ENCODE measurements around the gene RECK. TPM values are rescaled to one million over a fixed set of nuclear protein-coding genes. Genes with fewer than 3 reads are reported as not detected.
A peak's percentile ranks its signal among the peaks of the same experiment; 100 is the strongest.

The RECK gene
- total RNA-seq, 1 donor from 2014 or later = 25.7 TPM

GRCh38 chr9:36025746-36026145 is 11.0 kb upstream of the RECK start:
- H3K4me3 Mint-ChIP-seq (ENCODE audit: unreplicated experiment) = no peak overlapping the region
- H3K27me3 Mint-ChIP-seq (ENCODE audit: unreplicated experiment) = no peaks in the 10 kb centered on the region
- no peak for TF ChIP-seq CTCF (IDR thresholded peaks at IDR 0.05)
- peaks cover 20% of the 10 kb centered on the region for H3K4me1 Mint-ChIP-seq (ENCODE audit: unreplicated experiment)
- H3K9me3 Mint-ChIP-seq (ENCODE audit: unreplicated experiment) = no peaks in the 10 kb centered on the region
- no peak overlapping the region for H3K27ac Mint-ChIP-seq (ENCODE audit: unreplicated experiment)
- no peaks in the 10 kb centered on the region for H3K36me3 Mint-ChIP-seq (ENCODE audit: unreplicated experiment)
- no peak for DNase-seq (ENCODE audit: extremely low spot score, unreplicated experiment)

- no peaks in the 10 kb centered on the region for H3K36me3 Mint-ChIP-seq (ENCODE audit: unreplicated experiment)
- no peak overlapping the region for H3K4me3 Mint-ChIP-seq (ENCODE audit: unreplicated experiment)
Observed at GRCh38 chr9:36029202-36029601, 7.5 kb upstream of the RECK start.

GRCh38 chr9:36029765-36030528 is 6.8 kb upstream of the RECK start:
- H3K4me3 Mint-ChIP-seq (ENCODE audit: unreplicated experiment) = no peak overlapping the region
- no peak for DNase-seq (ENCODE audit: extremely low spot score, unreplicated experiment)
- H3K4me1 Mint-ChIP-seq (ENCODE audit: unreplicated experiment) = peaks cover 20% of the 10 kb centered on the region
- H3K27me3 Mint-ChIP-seq (ENCODE audit: unreplicated experiment) = no peaks in the 10 kb centered on the region
- no peaks in the 10 kb centered on the region for H3K9me3 Mint-ChIP-seq (ENCODE audit: unreplicated experiment)
- no peak for TF ChIP-seq CTCF (IDR thresholded peaks at IDR 0.05)
- no peaks in the 10 kb centered on the region for H3K36me3 Mint-ChIP-seq (ENCODE audit: unreplicated experiment)
- H3K27ac Mint-ChIP-seq (ENCODE audit: unreplicated experiment) = peak overlapping the region; percentile 72

More at GRCh38 chr9:36029202-36029601, 7.5 kb upstream of the RECK start:
- H3K27me3 Mint-ChIP-seq (ENCODE audit: unreplicated experiment) = no peaks in the 10 kb centered on the region
- TF ChIP-seq CTCF (IDR thresholded peaks at IDR 0.05) = no peak
- peak overlapping the region; percentile 72 for H3K27ac Mint-ChIP-seq (ENCODE audit: unreplicated experiment)
- H3K4me1 Mint-ChIP-seq (ENCODE audit: unreplicated experiment) = peaks cover 20% of the 10 kb centered on the region
- H3K9me3 Mint-ChIP-seq (ENCODE audit: unreplicated experiment) = no peaks in the 10 kb centered on the region
- DNase-seq (ENCODE audit: extremely low spot score, unreplicated experiment) = no peak

- no peak for DNase-seq (ENCODE audit: extremely low spot score, unreplicated experiment)
- peak overlapping the region; percentile 56 for H3K27ac Mint-ChIP-seq (ENCODE audit: unreplicated experiment)
Observed at GRCh38 chr9:36030871-36031270, 5.8 kb upstream of the RECK start.

More at GRCh38 chr9:36030871-36031270, 5.8 kb upstream of the RECK start:
- Mint-ChIP-seq H3K36me3 (ENCODE audit: unreplicated experiment) (no peaks in the 10 kb centered on the region), H3K9me3 (ENCODE audit: unreplicated experiment) (no peaks in the 10 kb centered on the region), H3K27me3 (ENCODE audit: unreplicated experiment) (no peaks in the 10 kb centered on the region), H3K4me3 (ENCODE audit: unreplicated experiment) (no peak overlapping the region), H3K4me1 (ENCODE audit: unreplicated experiment) (peaks cover 20% of the 10 kb centered on the region)
- TF ChIP-seq CTCF (IDR thresholded peaks at IDR 0.05) = no peak

All from osteocyte (in vitro differentiated cells).